ENCODE measurements around the gene MAP4K4.

The MAP4K4 gene

DNA sequence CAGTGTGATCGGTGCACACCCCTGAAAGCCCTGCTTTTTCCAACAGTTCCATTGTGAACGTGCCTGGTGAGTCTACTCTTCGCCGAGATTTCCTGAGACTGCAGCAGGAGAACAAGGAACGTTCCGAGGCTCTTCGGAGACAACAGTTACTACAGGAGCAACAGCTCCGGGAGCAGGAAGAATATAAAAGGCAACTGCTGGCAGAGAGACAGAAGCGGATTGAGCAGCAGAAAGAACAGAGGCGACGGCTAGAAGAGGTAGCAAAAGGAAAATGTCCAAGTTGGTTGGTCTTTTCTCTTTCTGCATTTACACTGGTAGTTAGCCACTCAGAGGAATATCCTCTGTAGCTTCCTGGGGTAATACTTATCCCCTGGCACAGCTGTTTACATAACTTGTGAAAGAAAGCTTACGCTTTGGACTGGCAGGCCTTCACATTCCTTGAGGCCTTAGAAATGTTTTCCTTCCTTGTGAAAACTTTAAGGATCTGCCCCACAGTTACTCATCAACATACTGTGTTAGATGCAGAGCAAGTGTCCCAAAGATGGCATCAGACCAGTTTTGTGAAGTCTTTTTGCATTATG, 146.6 kb downstream of the MAP4K4 start:
- DNase-seq, result no peak

DNA sequence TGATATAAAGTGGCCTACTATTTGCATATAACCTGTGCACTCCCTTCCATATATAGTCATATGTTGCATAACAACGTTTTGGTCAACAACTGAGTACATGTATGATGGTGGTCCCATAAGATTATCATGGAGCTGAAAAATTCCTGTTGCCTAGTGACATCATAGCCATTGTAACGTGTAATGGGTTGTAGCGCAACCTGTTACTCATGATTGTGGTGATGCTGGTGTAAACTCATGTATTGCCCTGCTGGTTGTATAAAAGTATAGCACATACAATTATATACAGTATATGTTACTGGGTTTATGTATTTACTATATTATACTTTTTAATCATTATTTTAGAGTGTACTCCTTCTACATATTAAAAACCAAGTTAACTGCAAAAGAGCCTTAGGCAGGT, 149.5 kb downstream of the MAP4K4 start:
- DNase-seq, result no peak

DNA sequence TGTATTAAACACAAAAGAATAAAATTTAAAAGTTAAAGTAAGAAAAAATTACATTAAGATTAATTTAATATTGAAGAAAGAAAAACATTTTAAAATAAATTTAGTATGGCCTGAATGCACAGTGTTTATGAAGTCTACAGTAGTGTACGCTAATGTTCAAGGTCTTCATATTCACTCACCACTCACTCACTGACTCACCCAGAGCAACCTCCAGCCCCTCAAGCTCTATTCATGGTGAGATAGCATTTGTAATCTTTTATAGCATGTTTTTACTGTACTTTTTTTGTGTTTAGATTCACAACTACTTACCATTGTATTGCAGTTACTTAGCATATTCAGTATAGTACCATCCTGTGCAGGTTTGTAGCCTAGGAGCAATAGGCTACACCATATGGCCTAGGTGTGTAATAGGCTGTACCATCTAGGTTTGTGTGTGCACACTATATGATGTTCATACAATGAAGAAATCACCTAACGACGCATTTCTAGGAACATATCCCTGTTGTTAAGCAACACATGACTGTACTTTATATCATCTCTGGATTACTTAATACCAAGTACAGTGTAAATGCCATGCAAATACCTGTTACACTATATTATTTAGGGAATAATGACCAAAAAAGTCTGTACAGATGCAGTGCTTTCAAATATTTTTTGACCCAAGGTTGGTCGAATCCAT, 150.3 kb downstream of the MAP4K4 start:
- DNase-seq, result no peak

GRCh38 chr2:101848769-101849410, 151.4 kb downstream of the MAP4K4 start:
- DNase-seq, result no peak

GRCh38 chr2:101850450-101850849, 152.9 kb downstream of the MAP4K4 start:
- DNase-seq, result no peak

DNA sequence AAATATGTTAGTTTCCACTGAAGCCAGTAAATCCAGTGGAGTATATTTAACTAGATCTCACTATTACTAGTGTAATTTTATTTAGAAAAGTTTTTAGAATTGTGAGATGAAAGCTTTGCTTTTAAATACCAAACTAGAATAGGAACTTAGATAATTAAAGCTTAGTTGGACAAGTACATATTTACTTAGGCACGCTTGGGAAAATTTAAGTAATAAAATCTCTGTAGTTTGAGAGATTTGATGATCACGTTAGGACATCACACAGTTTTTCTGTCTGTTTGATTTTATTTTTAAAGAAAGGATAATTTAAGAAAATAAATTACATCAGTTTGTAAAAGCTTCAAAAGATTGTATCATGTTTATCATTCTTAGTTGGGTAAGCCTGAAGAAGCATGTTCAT, 153.5 kb downstream of the MAP4K4 start:
- no peak for DNase-seq

- DNase-seq, result no peak
These were observed 155.3 kb downstream of the MAP4K4 start for GRCh38 chr2:101852824-101853223.

- no peak for DNase-seq
These were observed 157.4 kb downstream of the MAP4K4 start for GRCh38 chr2:101854877-101855276.

GRCh38 chr2:101855776-101856175, 158.3 kb downstream of the MAP4K4 start:
- no peak for DNase-seq

DNA sequence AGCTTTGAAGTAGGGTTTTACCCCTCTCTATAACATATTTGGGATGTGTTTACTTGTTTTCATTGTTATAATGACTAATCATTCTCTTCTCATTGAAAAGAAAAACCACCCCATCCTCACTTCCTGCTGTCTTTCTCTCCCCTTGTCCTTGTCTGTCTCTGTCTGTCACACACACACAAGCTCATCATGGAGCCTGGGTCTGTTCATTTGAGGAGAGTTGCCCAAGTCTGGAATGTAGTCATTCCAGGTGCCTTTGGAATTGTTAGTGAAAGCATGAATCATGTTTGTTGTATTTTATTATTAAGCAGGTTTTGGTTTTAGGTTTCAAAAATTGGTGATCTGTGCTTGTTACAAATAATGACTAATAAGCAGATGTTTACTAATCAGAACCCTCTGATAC, 160.7 kb downstream of the MAP4K4 start:
- DNase-seq, result no peak

DNA sequence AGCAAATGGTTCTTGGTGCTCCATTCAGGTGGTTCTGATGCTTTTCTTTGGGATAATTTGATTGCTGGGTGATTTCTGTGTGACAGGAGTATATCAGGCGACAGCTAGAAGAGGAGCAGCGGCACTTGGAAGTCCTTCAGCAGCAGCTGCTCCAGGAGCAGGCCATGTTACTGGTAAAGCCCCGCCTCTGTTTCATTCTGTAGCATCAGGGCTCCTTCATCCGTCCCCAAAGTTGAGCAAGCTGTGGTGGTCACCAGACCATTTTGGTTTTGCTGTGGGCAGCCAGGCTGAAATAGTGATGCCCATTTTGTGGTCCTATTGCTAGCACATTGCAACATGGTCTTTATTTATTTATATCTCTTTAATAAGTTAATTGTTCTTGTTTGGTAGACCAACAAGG, 161.4 kb downstream of the MAP4K4 start:
- DNase-seq, result no peak

- DNase-seq, result no peak
These were observed 162.1 kb downstream of the MAP4K4 start for GRCh38 chr2:101859604-101860003.

DNA sequence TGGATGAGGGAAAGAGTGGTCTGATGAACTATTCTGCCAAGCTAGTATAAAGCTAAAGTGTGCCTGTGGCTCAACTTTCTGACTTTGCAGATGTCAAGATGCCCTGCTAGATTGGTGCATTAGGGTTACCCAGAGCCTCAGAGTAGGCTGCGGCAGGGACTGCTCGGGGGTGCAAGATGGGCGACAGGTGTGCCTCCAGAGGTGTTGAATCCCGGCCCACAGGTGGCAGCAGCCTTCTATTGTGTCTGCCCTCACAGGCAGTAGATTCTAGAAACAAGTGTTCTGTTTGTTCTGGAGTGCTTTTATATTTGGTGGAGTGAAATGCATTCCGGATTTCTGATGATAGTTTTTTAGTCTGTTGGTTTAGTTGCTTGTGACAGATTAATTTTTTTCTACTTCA, 162.7 kb downstream of the MAP4K4 start:
- DNase-seq, result no peak

DNA sequence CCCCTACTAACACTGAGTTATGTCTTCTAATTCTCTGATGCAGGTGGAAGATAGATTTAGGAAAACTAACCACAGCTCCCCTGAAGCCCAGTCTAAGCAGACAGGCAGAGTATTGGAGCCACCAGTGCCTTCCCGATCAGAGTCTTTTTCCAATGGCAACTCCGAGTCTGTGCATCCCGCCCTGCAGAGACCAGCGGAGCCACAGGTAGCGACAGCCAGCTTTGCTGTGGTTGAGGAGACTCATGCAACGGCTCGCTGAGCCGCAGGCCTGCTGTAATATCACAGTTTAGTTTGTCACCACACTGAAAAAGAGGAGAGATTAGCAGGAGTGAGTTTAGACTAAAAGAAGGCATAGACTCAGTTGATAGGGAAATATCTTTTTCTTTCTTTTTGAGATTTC, 163.3 kb downstream of the MAP4K4 start:
- no peak for DNase-seq

DNA sequence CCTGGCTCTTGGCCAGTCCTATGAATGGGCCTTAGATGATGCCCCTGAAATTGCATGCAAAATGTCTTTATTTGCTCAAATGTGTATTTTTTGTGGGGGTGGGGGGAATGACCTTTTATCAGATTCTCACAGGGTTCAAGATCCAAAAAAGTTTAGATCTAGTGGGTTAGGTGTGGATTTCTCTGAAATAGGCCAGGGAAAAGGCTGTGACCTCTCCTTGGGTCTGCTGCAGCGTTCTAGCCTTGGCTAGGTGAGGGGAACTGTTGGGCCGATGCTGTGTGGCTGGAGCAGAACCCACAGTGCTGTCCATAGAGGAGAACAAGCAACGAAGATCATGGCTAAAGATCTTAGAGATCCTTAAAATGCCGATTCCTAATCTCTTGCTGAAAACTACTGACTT, 163.9 kb downstream of the MAP4K4 start:
- no peak for DNase-seq

DNA sequence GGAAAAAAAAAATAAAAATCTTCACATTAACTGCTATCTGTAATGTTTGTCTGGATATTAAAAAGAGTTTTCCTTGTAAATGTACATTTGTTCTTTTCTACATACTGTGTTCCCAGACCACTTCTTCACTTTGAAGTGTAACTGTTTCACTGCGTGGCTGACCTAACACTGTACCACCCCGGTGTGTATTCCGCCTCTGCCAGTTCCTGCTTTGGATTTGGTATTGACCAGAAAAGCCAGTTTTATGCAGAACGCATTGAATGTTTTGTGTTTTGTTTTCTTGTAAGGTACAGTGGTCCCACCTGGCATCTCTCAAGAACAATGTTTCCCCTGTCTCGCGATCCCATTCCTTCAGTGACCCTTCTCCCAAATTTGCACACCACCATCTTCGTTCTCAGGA, 166.0 kb downstream of the MAP4K4 start:
- no peak for DNase-seq

DNA sequence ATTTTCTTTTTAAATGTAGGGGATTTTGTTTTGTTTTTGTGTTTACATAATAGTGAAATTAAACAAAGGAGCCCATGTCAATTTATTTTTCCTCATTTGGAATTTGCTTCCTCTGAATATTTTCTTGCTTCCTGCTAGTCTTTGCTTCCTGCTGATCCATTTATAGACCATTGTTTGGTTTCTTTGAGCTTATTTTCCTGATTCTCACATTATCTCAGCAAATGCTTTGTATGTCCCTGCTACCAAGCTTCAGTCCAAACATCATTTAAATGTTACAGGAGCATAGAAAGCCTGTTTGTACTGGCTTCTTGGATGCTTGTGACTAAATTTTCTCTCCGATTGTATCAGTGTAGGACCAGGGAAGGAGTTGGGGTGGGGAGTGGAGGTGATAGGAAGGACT, 166.9 kb downstream of the MAP4K4 start:
- DNase-seq, result no peak

- no peak for DNase-seq
These were observed 171.0 kb downstream of the MAP4K4 start for GRCh38 chr2:101868525-101868924.

DNA sequence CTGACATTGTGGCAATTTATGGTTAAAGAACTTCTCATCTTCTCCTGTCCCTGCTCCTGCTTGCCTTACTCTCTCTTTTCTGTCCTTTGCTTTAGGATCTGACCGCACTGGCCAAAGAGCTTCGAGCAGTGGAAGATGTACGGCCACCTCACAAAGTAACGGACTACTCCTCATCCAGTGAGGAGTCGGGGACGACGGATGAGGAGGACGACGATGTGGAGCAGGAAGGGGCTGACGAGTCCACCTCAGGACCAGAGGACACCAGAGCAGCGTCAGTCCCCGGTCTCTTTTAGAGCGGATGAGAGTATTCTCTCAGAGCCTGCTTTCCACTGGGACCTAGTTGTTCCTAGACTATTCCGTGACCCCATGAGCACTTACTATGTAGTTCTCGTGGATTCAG, 172.0 kb downstream of the MAP4K4 start:
- DNase-seq, result no peak

DNA sequence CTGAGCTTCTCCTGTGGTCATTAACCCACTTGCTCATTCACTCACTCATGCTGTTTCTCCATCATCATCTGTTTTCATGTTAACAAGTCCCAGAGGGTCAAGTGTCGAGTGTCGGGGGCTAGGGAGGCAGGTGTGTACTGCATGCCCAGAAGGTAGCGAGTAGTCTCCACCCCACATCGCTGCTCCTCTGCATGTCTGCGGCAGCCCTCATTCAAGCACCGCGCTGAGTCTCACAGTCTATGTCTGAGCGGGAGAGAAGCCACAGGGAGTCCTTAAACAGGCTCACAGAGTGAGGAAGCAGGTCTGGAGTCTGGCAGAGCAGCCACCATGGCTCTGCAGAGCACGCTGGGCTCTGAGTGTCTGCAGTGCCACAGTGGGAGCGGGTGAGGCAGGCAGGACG, 172.9 kb downstream of the MAP4K4 start:
- DNase-seq, result no peak

DNA sequence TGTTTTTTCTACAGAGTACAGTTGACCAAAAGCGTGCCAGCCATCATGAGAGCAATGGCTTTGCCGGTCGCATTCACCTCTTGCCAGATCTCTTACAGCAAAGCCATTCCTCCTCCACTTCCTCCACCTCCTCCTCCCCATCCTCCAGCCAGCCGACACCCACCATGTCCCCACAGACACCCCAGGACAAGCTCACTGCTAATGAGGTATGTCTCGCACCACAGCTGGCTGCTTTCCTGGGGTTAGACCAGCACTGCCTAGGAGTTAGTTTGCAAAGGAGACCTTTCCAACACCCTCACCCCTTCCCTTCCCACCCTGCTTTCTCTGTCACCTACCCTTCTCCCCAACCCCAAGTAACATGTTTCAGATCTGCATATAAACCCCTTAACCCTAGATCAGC, 174.0 kb downstream of the MAP4K4 start:
- DNase-seq, result no peak

- no peak for DNase-seq
These were observed 175.0 kb downstream of the MAP4K4 start for GRCh38 chr2:101872480-101872879.

GRCh38 chr2:101873543-101873942, 176.0 kb downstream of the MAP4K4 start:
- no peak for DNase-seq

GRCh38 chr2:101874069-101874468, 176.6 kb downstream of the MAP4K4 start:
- no peak for DNase-seq

DNA sequence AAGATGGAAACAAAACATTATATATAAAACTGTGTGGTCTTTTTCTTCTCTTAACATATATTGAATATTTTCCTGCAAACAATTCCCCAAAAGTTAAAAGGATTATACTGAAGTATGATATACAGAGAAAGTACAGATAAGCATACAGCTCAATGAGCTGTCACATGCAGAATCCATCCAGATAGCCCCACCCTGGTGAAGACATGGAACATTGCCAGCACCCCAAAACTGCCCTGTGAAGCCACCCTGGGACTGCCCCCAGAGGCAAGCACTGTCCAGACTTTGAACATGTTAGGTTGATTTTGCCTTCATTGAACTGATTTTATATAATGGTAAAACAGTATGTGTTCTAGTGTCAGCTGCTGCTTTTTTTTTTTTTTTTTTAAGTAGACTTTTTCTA, 182.0 kb downstream of the MAP4K4 start:
- DNase-seq, result no peak
